Chondrocyte (in vitro differentiated cells): ENCODE results near the gene ZNF518B. TPM values are rescaled to one million over a fixed set of nuclear protein-coding genes. Genes with fewer than 3 reads are reported as not detected.

Source experiments
- DNase-seq: peaks from one replicate; pipeline ENCODE4 v3.0.0; 2021; ENCODE audit warnings: mixed read lengths, low spot score
- H3K27ac Mint-ChIP-seq: one replicate; pipeline ENCODE4 v1.8.0; 2021; ENCODE audit warnings: mild to moderate bottlenecking, moderate library complexity, mixed read lengths; ENCODE audit not compliant: unreplicated experiment
- H3K27me3 Mint-ChIP-seq: 2 replicates; pipeline ENCODE4 v1.8.0; 2021; ENCODE audit warnings: low read depth, mixed read lengths
- H3K36me3 Mint-ChIP-seq: 2 replicates; pipeline ENCODE4 v1.8.0; 2021; ENCODE audit warnings: low read depth, mixed read lengths
- H3K4me1 Mint-ChIP-seq: 2 replicates; pipeline ENCODE4 v1.8.0; 2021; ENCODE audit warnings: low read depth, mild to moderate bottlenecking, mixed read lengths
- H3K4me3 Mint-ChIP-seq: one replicate; pipeline ENCODE4 v1.8.0; 2021; ENCODE audit warnings: mild to moderate bottlenecking, moderate library complexity, mixed read lengths; ENCODE audit not compliant: unreplicated experiment
- H3K9me3 Mint-ChIP-seq: 2 replicates; pipeline ENCODE4 v1.8.0; 2021; ENCODE audit warnings: low read depth, mixed read lengths
- total RNA-seq: library from RNA; stranded (reverse); gene quantifications from 3 replicates; pipeline ENCODE4 v1.2.1, GENCODE V29; 2021
- TF ChIP-seq, protein P1 (sequence below): fragments of 200-600 bp; sonication (generic); IDR thresholded peaks from 2 replicates; pipeline ENCODE4 v1.5.0; 2021; ENCODE audit warnings: antibody characterized with exemption, mild to moderate bottlenecking, moderate library complexity

Gene ZNF518B
- total RNA-seq, 1 donor from 2014 or later, result 35.1 TPM

- no peak for DNase-seq
- Mint-ChIP-seq H3K27ac (no peak overlapping the region), H3K36me3 (no peaks in the 10 kb centered on the region), H3K27me3 (peaks cover 5% of the 10 kb centered on the region), H3K4me3 (no peak overlapping the region), H3K9me3 (no peaks in the 10 kb centered on the region), H3K4me1 (no peaks in the 10 kb centered on the region)
- TF ChIP-seq, protein P1, sequence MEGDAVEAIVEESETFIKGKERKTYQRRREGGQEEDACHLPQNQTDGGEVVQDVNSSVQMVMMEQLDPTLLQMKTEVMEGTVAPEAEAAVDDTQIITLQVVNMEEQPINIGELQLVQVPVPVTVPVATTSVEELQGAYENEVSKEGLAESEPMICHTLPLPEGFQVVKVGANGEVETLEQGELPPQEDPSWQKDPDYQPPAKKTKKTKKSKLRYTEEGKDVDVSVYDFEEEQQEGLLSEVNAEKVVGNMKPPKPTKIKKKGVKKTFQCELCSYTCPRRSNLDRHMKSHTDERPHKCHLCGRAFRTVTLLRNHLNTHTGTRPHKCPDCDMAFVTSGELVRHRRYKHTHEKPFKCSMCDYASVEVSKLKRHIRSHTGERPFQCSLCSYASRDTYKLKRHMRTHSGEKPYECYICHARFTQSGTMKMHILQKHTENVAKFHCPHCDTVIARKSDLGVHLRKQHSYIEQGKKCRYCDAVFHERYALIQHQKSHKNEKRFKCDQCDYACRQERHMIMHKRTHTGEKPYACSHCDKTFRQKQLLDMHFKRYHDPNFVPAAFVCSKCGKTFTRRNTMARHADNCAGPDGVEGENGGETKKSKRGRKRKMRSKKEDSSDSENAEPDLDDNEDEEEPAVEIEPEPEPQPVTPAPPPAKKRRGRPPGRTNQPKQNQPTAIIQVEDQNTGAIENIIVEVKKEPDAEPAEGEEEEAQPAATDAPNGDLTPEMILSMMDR, result no peak
These were observed 25.7 kb upstream of the ZNF518B start for GRCh38 chr4:10482913-10483312.

DNA sequence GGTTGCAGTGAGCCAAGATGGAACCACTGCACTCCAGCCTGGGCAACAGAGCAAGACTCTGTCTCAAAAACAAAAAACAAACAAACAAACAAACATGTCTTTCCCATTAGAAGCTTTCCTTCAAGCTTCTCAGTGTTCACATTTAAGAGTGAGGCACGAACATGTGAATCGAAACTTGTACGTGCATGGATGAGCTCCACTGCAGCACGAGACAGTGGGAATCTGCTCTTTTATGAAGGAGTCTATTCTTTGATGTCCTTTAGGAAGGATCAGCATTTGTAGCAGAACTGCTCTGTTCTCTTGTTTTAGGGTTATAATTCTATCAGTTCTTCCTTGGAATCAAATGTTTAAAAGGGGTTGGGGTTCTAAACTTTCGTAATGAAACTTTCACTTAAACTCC, 23.4 kb upstream of the ZNF518B start:
- no peaks in the 10 kb centered on the region for H3K9me3 Mint-ChIP-seq
- TF ChIP-seq, protein P1, result no peak
- no peak overlapping the region for H3K27ac Mint-ChIP-seq
- no peaks in the 10 kb centered on the region for H3K36me3 Mint-ChIP-seq
- DNase-seq, result no peak
- no peaks in the 10 kb centered on the region for H3K4me1 Mint-ChIP-seq
- no peak overlapping the region for H3K4me3 Mint-ChIP-seq
- H3K27me3 Mint-ChIP-seq, result no peaks in the 10 kb centered on the region

- TF ChIP-seq, protein P1, result no peak
- DNase-seq, result no peak
- Mint-ChIP-seq H3K4me1 (no peaks in the 10 kb centered on the region), H3K4me3 (no peak overlapping the region), H3K36me3 (no peaks in the 10 kb centered on the region), H3K9me3 (no peaks in the 10 kb centered on the region), H3K27me3 (no peaks in the 10 kb centered on the region), H3K27ac (no peak overlapping the region)
These were observed 21.4 kb upstream of the ZNF518B start for GRCh38 chr4:10478621-10479020.

DNA sequence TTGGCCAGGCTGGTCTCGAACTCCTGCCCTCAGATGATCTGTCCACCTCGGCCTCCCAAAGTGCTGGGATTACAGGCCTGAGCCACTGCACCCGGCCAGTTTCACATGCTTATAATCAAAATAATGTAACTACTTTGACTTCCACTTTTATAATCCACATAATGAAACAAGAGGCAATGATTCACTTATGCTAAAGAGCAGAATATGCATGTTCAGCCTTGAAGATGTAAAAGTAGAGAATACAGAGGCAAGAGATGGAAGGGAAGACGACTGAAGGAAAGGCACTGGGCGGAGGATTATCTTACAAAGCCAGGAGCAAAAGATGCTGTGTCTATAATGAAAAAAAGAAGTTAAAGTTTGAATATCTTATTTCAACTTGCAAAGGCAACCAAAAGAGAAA, 13.3 kb upstream of the ZNF518B start:
- Mint-ChIP-seq H3K27ac (no peak overlapping the region), H3K4me3 (no peak overlapping the region), H3K9me3 (no peaks in the 10 kb centered on the region), H3K4me1 (peaks cover 9% of the 10 kb centered on the region), H3K36me3 (no peaks in the 10 kb centered on the region), H3K27me3 (no peaks in the 10 kb centered on the region)
- TF ChIP-seq, protein P1, result no peak
- DNase-seq, result no peak

DNA sequence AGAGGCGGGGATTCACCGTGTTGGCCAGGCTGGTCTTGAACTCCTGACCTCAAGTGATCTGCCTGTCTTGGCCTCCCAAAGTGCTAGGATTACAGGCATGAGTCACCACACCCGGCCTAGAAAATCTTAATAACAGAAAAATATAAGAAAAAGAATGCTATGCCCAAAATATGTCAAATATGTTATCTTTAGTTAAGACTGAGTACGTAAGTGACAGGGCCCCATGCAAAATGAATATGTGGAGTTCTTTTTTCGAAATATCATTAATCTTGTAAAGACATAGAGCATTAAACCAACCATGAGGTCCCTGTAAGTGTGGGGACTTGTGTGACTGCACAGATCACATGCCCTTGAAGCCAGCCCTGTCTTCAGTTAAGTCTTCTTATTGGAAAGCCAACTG, 8.9 kb upstream of the ZNF518B start:
- H3K36me3 Mint-ChIP-seq, result no peaks in the 10 kb centered on the region
- peaks cover 2% of the 10 kb centered on the region for H3K9me3 Mint-ChIP-seq
- no peak for DNase-seq
- H3K4me3 Mint-ChIP-seq, result no peak overlapping the region
- TF ChIP-seq, protein P1, result no peak
- H3K27ac Mint-ChIP-seq, result no peak overlapping the region
- peaks cover 13% of the 10 kb centered on the region for H3K4me1 Mint-ChIP-seq
- H3K27me3 Mint-ChIP-seq, result no peaks in the 10 kb centered on the region
